GM12878 (cell line): ENCODE results near the gene ELL. TPM values are rescaled to one million over a fixed set of nuclear protein-coding genes. Genes with fewer than 3 reads are reported as not detected.

Source experiments
- ATF7 ChIP-seq: fragments of 450-650 bp; IDR thresholded peaks from 2 replicates; pipeline ENCODE4 v1.6.1; 2016; ENCODE audit warnings: low read depth, mild to moderate bottlenecking
- BACH1 ChIP-seq: fragments of 450-650 bp; IDR thresholded peaks from 2 replicates; pipeline ENCODE4 v1.6.1; 2017; ENCODE audit warnings: mild to moderate bottlenecking, borderline replicate concordance
- BRCA1 ChIP-seq: IDR thresholded peaks from 2 replicates; pipeline ENCODE4 v1.6.1; 2011; ENCODE audit warnings: low read depth, low read length, improper control_type of control experiment
- CTCF ChIP-seq, 3 experiments: IDR thresholded peaks in 2 of 3; conservative IDR thresholded peaks in 1 of 3; 2 replicates each; pipeline ENCODE4 v1.5.1; 2011; ENCODE audit warnings: low read depth in 3 of 3, low read length in 3 of 3, mild to moderate bottlenecking in 3 of 3, control low read depth in 2 of 3, moderate library complexity in 2 of 3, inconsistent platforms in 1 of 3, mixed read lengths in 1 of 3; ENCODE audit not compliant: control insufficient read depth in 2 of 3, insufficient read depth in 1 of 3; ENCODE audit errors: extremely low read depth in 1 of 3
- ETV6 ChIP-seq, 2 experiments: fragments of 450-650 bp in 1 of 2; IDR thresholded peaks in 1 of 2; conservative IDR thresholded peaks in 1 of 2; 2 replicates each; pipeline ENCODE4 v1.6.1; 2014; ENCODE audit warnings: antibody characterized with exemption in 1 of 2, borderline replicate concordance in 1 of 2, low read depth in 1 of 2, mild to moderate bottlenecking in 1 of 2, moderate library complexity in 1 of 2
- GATAD2B ChIP-seq: fragments of 450-650 bp; conservative IDR thresholded peaks from 2 replicates; pipeline ENCODE4 v1.6.1; 2017; ENCODE audit warnings: low read depth, mild to moderate bottlenecking, moderate library complexity
- HDAC6 ChIP-seq: fragments of 200-600 bp; sonication (generic); IDR thresholded peaks from one replicate; pipeline ENCODE4 v1.8.0; 2017; ENCODE audit warnings: antibody characterized with exemption; ENCODE audit not compliant: unreplicated experiment
- IRF4 ChIP-seq: IDR thresholded peaks from 2 replicates; pipeline ENCODE4 v1.6.1; 2011; ENCODE audit warnings: low read depth, low read length
- NKRF ChIP-seq: fragments of 450-650 bp; conservative IDR thresholded peaks from 2 replicates; pipeline ENCODE4 v1.6.1; 2017; ENCODE audit warnings: mild to moderate bottlenecking, moderate library complexity
- NR2F1 ChIP-seq: fragments of 450-650 bp; conservative IDR thresholded peaks from 2 replicates; pipeline ENCODE4 v1.6.1; 2017; ENCODE audit warnings: mild to moderate bottlenecking
- PAX5 ChIP-seq: IDR thresholded peaks from 2 replicates; pipeline ENCODE4 v1.6.1; 2011; ENCODE audit warnings: low read depth, low read length, borderline replicate concordance
- PBX3 ChIP-seq: IDR thresholded peaks from 2 replicates; pipeline ENCODE4 v1.6.1; 2011; ENCODE audit warnings: mild to moderate bottlenecking, low read depth, low read length, moderate library complexity; ENCODE audit not compliant: insufficient replicate concordance
- RELB ChIP-seq: fragments of 450-650 bp; IDR thresholded peaks from 2 replicates; pipeline ENCODE4 v1.6.1; 2017; ENCODE audit warnings: low read depth, mild to moderate bottlenecking, moderate library complexity
- RUNX3 ChIP-seq: IDR thresholded peaks from 2 replicates; pipeline ENCODE4 v1.6.1; 2012; ENCODE audit warnings: low read length, inconsistent platforms
- SMAD5 ChIP-seq: IDR thresholded peaks from 2 replicates; pipeline ENCODE4 v1.6.1; 2016; ENCODE audit warnings: antibody characterized with exemption, low read depth
- TCF12 ChIP-seq: IDR thresholded peaks from 2 replicates; pipeline ENCODE4 v1.6.1; 2011; ENCODE audit warnings: low read depth, mild to moderate bottlenecking, low read length
- TCF3 ChIP-seq: IDR thresholded peaks from 2 replicates; pipeline ENCODE4 v1.6.1; 2012; ENCODE audit warnings: low read depth, mild to moderate bottlenecking, low read length, borderline replicate concordance; ENCODE audit not compliant: insufficient read depth
- ZNF592 ChIP-seq: fragments of 450-650 bp; IDR thresholded peaks from 2 replicates; pipeline ENCODE4 v1.6.1; 2017; ENCODE audit warnings: mild to moderate bottlenecking, moderate library complexity
- polyA plus RNA-seq, 11 experiments: library from polyadenylated mRNA; depleted of rRNA in 4 of 11; unstranded in 6 of 11; stranded (reverse) in 5 of 11; fragments of >200 nt; fragmentation: Nextera tagmentation in 4 of 11; fragmentation: Illumina TruSeq in 1 of 11; extraction: Ambion mirVana in 4 of 11; extraction: Trizol in 1 of 11; gene quantifications; 1 replicate in 1 of 11; 2 replicates in 10 of 11; pipeline versions ENCODE4 v1.2.1 to v1.2.3, GENCODE V29; 2011 to 2016; ENCODE audit warnings: inconsistent platforms in 2 of 11, missing spikeins in 2 of 11, low read depth in 1 of 11
- total RNA-seq, 4 experiments: library from RNA; depleted of rRNA in 3 of 4; stranded (reverse); fragments of >200 nt in 3 of 4; fragmentation: Illumina TruSeq in 1 of 4; extraction: Trizol in 1 of 4; gene quantifications; 2 replicates each; pipeline versions ENCODE4 v1.2.1 to v1.2.3, GENCODE V29; 2013 to 2021

ELL gene
- total and polyA plus RNA-seq, 10 of the 15 experiments (the other 5 are each of a cell fraction or from before 2014, with no cell fraction given) = 0.91 to 25.0 (median 9.1) TPM

- TF ChIP-seq NR2F1 = no peak
- TF ChIP-seq CTCF (IDR thresholded peaks at IDR 0.05 in 2 of 3, conservative IDR thresholded peaks at IDR 0.05 in 1 of 3; ENCODE audit: control insufficient read depth in 2 of 3, extremely low read depth in 1 of 3, insufficient read depth in 1 of 3, low read depth in 3 of 3, low read length in 3 of 3) = no peak
- no peak for TF ChIP-seq RELB
- no peak for TF ChIP-seq ATF7
- TF ChIP-seq ZNF592 = no peak
- TF ChIP-seq ETV6 (conservative IDR thresholded peaks at IDR 0.05 in 1 of 2, IDR thresholded peaks at IDR 0.05 in 1 of 2; ENCODE audit: borderline replicate concordance in 1 of 2, low read depth in 1 of 2) = no peak
- peak; percentile 17; the same call in 1 of the 2 replicates for TF ChIP-seq SMAD5
- TF ChIP-seq NKRF = peak; percentile 75; the same call in 1 of the 2 replicates
- TF ChIP-seq GATAD2B = 0 out of 2 replicates have a peak, but pooled peaks have one; percentile 4
- peak; percentile 56; the same call in 1 of the 2 replicates for TF ChIP-seq TCF3
- TF ChIP-seq PBX3 = no peak
- peak; percentile 17; the same call in 1 of the 2 replicates for TF ChIP-seq RUNX3
- peak; percentile 67 for TF ChIP-seq BRCA1
- peak; percentile 33; the same call in 1 of the 2 replicates for TF ChIP-seq BACH1
- peak; percentile 65; the same call in 1 of the 2 replicates for TF ChIP-seq TCF12
- no peak for TF ChIP-seq HDAC6
- TF ChIP-seq PAX5 = no peak
- no peak for TF ChIP-seq IRF4
Measured at GRCh38 chr19:18419699-18420460, 102.0 kb downstream of the ELL start (continued).
